T-helper 17 cell (primary cell): ENCODE measurements around the gene TRAF3IP3. TPM values are rescaled to one million over a fixed set of nuclear protein-coding genes. Genes with fewer than 3 reads are reported as not detected.

ENCODE experiments used
- ATAC-seq: fragments of 150-1000 bp; cut with Tn5 transposase; 2 replicates; pipeline ENCODE4 v1.10.0; 2021; ENCODE audit warnings: mild to moderate bottlenecking, moderate library complexity
- DNase-seq, 3 donors: peaks; one replicate each; pipeline versions ENCODE4 v3.0.0 to v3.0.0-alpha.2; 2020 to 2021
- H3K9me3 ChIP-seq: one replicate; pipeline ENCODE4 v1.7.0; 2013; ENCODE audit warnings: low read length, mild to moderate bottlenecking; ENCODE audit not compliant: control insufficient read depth, poor library complexity, severe bottlenecking
- H3K27ac Mint-ChIP-seq: one replicate; pipeline ENCODE4 v1.8.0; 2022; ENCODE audit warnings: mild to moderate bottlenecking, moderate library complexity, mixed read lengths
- H3K27me3 Mint-ChIP-seq: one replicate; pipeline ENCODE4 v1.8.0; 2022; ENCODE audit warnings: mixed read lengths
- H3K36me3 Mint-ChIP-seq: one replicate; pipeline ENCODE4 v1.8.0; 2022; ENCODE audit warnings: low read depth, mixed read lengths
- H3K4me1 Mint-ChIP-seq: one replicate; pipeline ENCODE4 v1.8.0; 2022; ENCODE audit warnings: mild to moderate bottlenecking, mixed read lengths
- H3K4me3 Mint-ChIP-seq: one replicate; pipeline ENCODE4 v1.8.0; 2022; ENCODE audit warnings: mild to moderate bottlenecking, moderate library complexity, mixed read lengths
- total RNA-seq, 4 donors: library from RNA in 2 of 4; stranded (reverse) in 2 of 4; gene quantifications; one replicate each; pipeline ENCODE4 v1.2.3 and lab custom pipeline; 2022 to 2026

The TRAF3IP3 gene
- total RNA-seq, 2 donors from 2014 or later, result 286 to 288 TPM

- no peaks in the 10 kb centered on the region for H3K27me3 Mint-ChIP-seq
- ATAC-seq (no peak), DNase-seq (no peak)
- peaks cover 15% of the 10 kb centered on the region for H3K36me3 Mint-ChIP-seq
- peaks cover 68% of the 10 kb centered on the region for H3K4me1 Mint-ChIP-seq
- H3K9me3 ChIP-seq, result no peaks in the 10 kb centered on the region
- H3K4me3 Mint-ChIP-seq, result peak overlapping the region; percentile 75
- no peak overlapping the region for H3K27ac Mint-ChIP-seq
These were observed 5.3 kb downstream of the TRAF3IP3 start for GRCh38 chr1:209761011-209761635.

- H3K27ac Mint-ChIP-seq, result no peak overlapping the region
- H3K9me3 ChIP-seq, result no peaks in the 10 kb centered on the region
- H3K4me3 Mint-ChIP-seq, result no peak overlapping the region
- DNase-seq (no peak), ATAC-seq (no peak)
- peaks cover 58% of the 10 kb centered on the region for H3K4me1 Mint-ChIP-seq
- H3K27me3 Mint-ChIP-seq, result no peaks in the 10 kb centered on the region
- peaks cover 25% of the 10 kb centered on the region for H3K36me3 Mint-ChIP-seq
These were observed 10.2 kb downstream of the TRAF3IP3 start for GRCh38 chr1:209766051-209766450.

GRCh38 chr1:209767096-209767495, 11.2 kb downstream of the TRAF3IP3 start:
- ATAC-seq, result no peak
- no peak overlapping the region for H3K4me3 Mint-ChIP-seq
- peaks cover 49% of the 10 kb centered on the region for H3K4me1 Mint-ChIP-seq

GRCh38 chr1:209767706-209768105, 11.9 kb downstream of the TRAF3IP3 start:
- no peak for DNase-seq
- Mint-ChIP-seq H3K4me3 (no peak overlapping the region), H3K36me3 (peaks cover 21% of the 10 kb centered on the region), H3K27ac (no peak overlapping the region), H3K4me1 (peaks cover 43% of the 10 kb centered on the region), H3K27me3 (no peaks in the 10 kb centered on the region)
- H3K9me3 ChIP-seq, result no peaks in the 10 kb centered on the region
- no peak for ATAC-seq

More at GRCh38 chr1:209767096-209767495, 11.2 kb downstream of the TRAF3IP3 start:
- H3K36me3 Mint-ChIP-seq, result peaks cover 22% of the 10 kb centered on the region
- H3K9me3 ChIP-seq, result no peaks in the 10 kb centered on the region
- no peak overlapping the region for H3K27ac Mint-ChIP-seq
- H3K27me3 Mint-ChIP-seq, result no peaks in the 10 kb centered on the region
- no peak for DNase-seq

GRCh38 chr1:209768354-209768774, 12.5 kb downstream of the TRAF3IP3 start:
- H3K4me1 Mint-ChIP-seq, result peaks cover 37% of the 10 kb centered on the region

GRCh38 chr1:209769171-209769904, 13.5 kb downstream of the TRAF3IP3 start:
- no peaks in the 10 kb centered on the region for H3K27me3 Mint-ChIP-seq
- ATAC-seq (peak; percentile 67), DNase-seq (peak; percentile 24 to 45 (median 39))
- no peaks in the 10 kb centered on the region for H3K9me3 ChIP-seq
- peaks cover 23% of the 10 kb centered on the region for H3K36me3 Mint-ChIP-seq
- no peak overlapping the region for H3K27ac Mint-ChIP-seq
- H3K4me1 Mint-ChIP-seq, result peaks cover 33% of the 10 kb centered on the region
- no peak overlapping the region for H3K4me3 Mint-ChIP-seq

More at GRCh38 chr1:209768354-209768774, 12.5 kb downstream of the TRAF3IP3 start:
- peak; percentile 44 to 71 (median 65) for DNase-seq
- Mint-ChIP-seq H3K27ac (no peak overlapping the region), H3K4me3 (no peak overlapping the region), H3K36me3 (peaks cover 23% of the 10 kb centered on the region), H3K27me3 (no peaks in the 10 kb centered on the region)
- H3K9me3 ChIP-seq, result no peaks in the 10 kb centered on the region
- ATAC-seq, result peak; percentile 93

- Mint-ChIP-seq H3K27ac (no peak overlapping the region), H3K4me1 (peaks cover 38% of the 10 kb centered on the region), H3K4me3 (no peak overlapping the region), H3K27me3 (no peaks in the 10 kb centered on the region), H3K36me3 (peaks cover 28% of the 10 kb centered on the region)
- no peak for DNase-seq
- no peak for ATAC-seq
- H3K9me3 ChIP-seq, result no peaks in the 10 kb centered on the region
These were observed 14.1 kb downstream of the TRAF3IP3 start for GRCh38 chr1:209769971-209770370.

- H3K4me3 Mint-ChIP-seq, result no peak overlapping the region
- no peak for DNase-seq
- H3K9me3 ChIP-seq, result no peaks in the 10 kb centered on the region
- H3K27me3 Mint-ChIP-seq, result no peaks in the 10 kb centered on the region
- H3K4me1 Mint-ChIP-seq, result peaks cover 39% of the 10 kb centered on the region
- H3K36me3 Mint-ChIP-seq, result peaks cover 30% of the 10 kb centered on the region
- no peak for ATAC-seq
- H3K27ac Mint-ChIP-seq, result no peak overlapping the region
These were observed 15.0 kb downstream of the TRAF3IP3 start for GRCh38 chr1:209770636-209771415.

- H3K27me3 Mint-ChIP-seq, result no peaks in the 10 kb centered on the region
- DNase-seq, result no peak
- peaks cover 24% of the 10 kb centered on the region for H3K36me3 Mint-ChIP-seq
- no peak overlapping the region for H3K4me3 Mint-ChIP-seq
- no peak for ATAC-seq
- H3K27ac Mint-ChIP-seq, result no peak overlapping the region
- no peaks in the 10 kb centered on the region for H3K9me3 ChIP-seq
- H3K4me1 Mint-ChIP-seq, result peaks cover 30% of the 10 kb centered on the region
These were observed 16.3 kb downstream of the TRAF3IP3 start for GRCh38 chr1:209772126-209772525.

- H3K27ac Mint-ChIP-seq, result no peak overlapping the region
- H3K4me1 Mint-ChIP-seq, result peaks cover 21% of the 10 kb centered on the region
These were observed 18.7 kb downstream of the TRAF3IP3 start for GRCh38 chr1:209774592-209774991.

GRCh38 chr1:209775678-209776077, 19.8 kb downstream of the TRAF3IP3 start:
- H3K36me3 Mint-ChIP-seq, result peaks cover 23% of the 10 kb centered on the region
- no peak for DNase-seq

More at GRCh38 chr1:209774592-209774991, 18.7 kb downstream of the TRAF3IP3 start:
- peak overlapping the region; percentile 70 for H3K4me3 Mint-ChIP-seq
- peaks cover 22% of the 10 kb centered on the region for H3K36me3 Mint-ChIP-seq
- H3K27me3 Mint-ChIP-seq, result no peaks in the 10 kb centered on the region
- no peak for DNase-seq
- no peaks in the 10 kb centered on the region for H3K9me3 ChIP-seq
- ATAC-seq, result no peak

GRCh38 chr1:209777587-209777986, 21.7 kb downstream of the TRAF3IP3 start:
- DNase-seq, result no peak
- no peak for ATAC-seq
- no peaks in the 10 kb centered on the region for H3K27me3 Mint-ChIP-seq
- H3K9me3 ChIP-seq, result no peaks in the 10 kb centered on the region
- H3K4me1 Mint-ChIP-seq, result peaks cover 29% of the 10 kb centered on the region
- peak overlapping the region; percentile 72 for H3K27ac Mint-ChIP-seq
- peaks cover 23% of the 10 kb centered on the region for H3K36me3 Mint-ChIP-seq
- no peak overlapping the region for H3K4me3 Mint-ChIP-seq

More at GRCh38 chr1:209775678-209776077, 19.8 kb downstream of the TRAF3IP3 start:
- Mint-ChIP-seq H3K4me1 (peaks cover 24% of the 10 kb centered on the region), H3K27ac (no peak overlapping the region), H3K27me3 (no peaks in the 10 kb centered on the region), H3K4me3 (no peak overlapping the region)
- ATAC-seq, result no peak
- H3K9me3 ChIP-seq, result no peaks in the 10 kb centered on the region

- ATAC-seq (no peak), DNase-seq (no peak)
- peaks cover 33% of the 10 kb centered on the region for H3K4me1 Mint-ChIP-seq
- H3K4me3 Mint-ChIP-seq, result no peak overlapping the region
- no peaks in the 10 kb centered on the region for H3K9me3 ChIP-seq
- H3K36me3 Mint-ChIP-seq, result peaks cover 21% of the 10 kb centered on the region
- H3K27ac Mint-ChIP-seq, result no peak overlapping the region
- no peaks in the 10 kb centered on the region for H3K27me3 Mint-ChIP-seq
These were observed 22.2 kb downstream of the TRAF3IP3 start for GRCh38 chr1:209778102-209778501.
